Brain microvascular endothelial cell (primary cell): Measurements from ENCODE around the gene ABHD12.

Experiments
- DNase-seq: peaks from one replicate; pipeline ENCODE4 v3.0.0-alpha.2; 2020
- H3K27ac ChIP-seq: fragments of 250-450 bp; sonication (Bioruptor Pico); 2 replicates; pipeline ENCODE4 v1.5.1; 2020; ENCODE audit warnings: mild to moderate bottlenecking, moderate library complexity
- H3K27me3 ChIP-seq: fragments of 250-450 bp; sonication (Bioruptor Pico); replicated peaks from 2 replicates; pipeline ENCODE4 v1.5.1; 2020; ENCODE audit warnings: mild to moderate bottlenecking
- H3K36me3 ChIP-seq: fragments of 250-450 bp; sonication (Bioruptor Pico); replicated peaks from 2 replicates; pipeline ENCODE4 v1.5.1; 2020; ENCODE audit warnings: mild to moderate bottlenecking
- H3K4me3 ChIP-seq: 2 replicates; pipeline ENCODE4 v1.5.1; 2011; ENCODE audit warnings: low read depth, mild to moderate bottlenecking, control low read depth, low read length, moderate library complexity
- CTCF ChIP-seq: IDR thresholded peaks from 2 replicates; pipeline ENCODE4 v1.5.1; 2011; ENCODE audit warnings: low read depth, mild to moderate bottlenecking, moderate library complexity, low read length, control low read depth, inconsistent platforms; ENCODE audit errors: missing control alignments
- in situ Hi-C: cut with HindIII; loops from 2 replicates; pipeline ENCODE4 v1.10.0; 2017; ENCODE audit warnings: low sequenced_read_pairs, low pct_ligation_motif_present

Gene ABHD12

GRCh38 chr20:25321262-25321831 lies 69.3 kb downstream of the ABHD12 start:
- TF ChIP-seq CTCF: no peak
- Histone ChIP-seq H3K27ac (no peak overlapping the region), H3K4me3 (no peak overlapping the region), H3K27me3 (no peaks in the 10 kb centered on the region), H3K36me3 (peaks cover 6% of the 10 kb centered on the region)
- in situ Hi-C loops: no loop called here
- no peak for DNase-seq

GRCh38 chr20:25320035-25320800 lies 70.4 kb downstream of the ABHD12 start:
- no peak for TF ChIP-seq CTCF
- Histone ChIP-seq H3K27me3 (no peaks in the 10 kb centered on the region), H3K4me3 (no peak overlapping the region), H3K27ac (no peak overlapping the region), H3K36me3 (peaks cover 6% of the 10 kb centered on the region)
- in situ Hi-C loops: no loop called here
- no peak for DNase-seq

- DNase-seq: no peak
- no peak for TF ChIP-seq CTCF
- Histone ChIP-seq H3K27ac (no peak overlapping the region), H3K27me3 (no peaks in the 10 kb centered on the region), H3K36me3 (peaks cover 6% of the 10 kb centered on the region), H3K4me3 (no peak overlapping the region)
- in situ Hi-C loops: no loop called here
Measured at GRCh38 chr20:25319241-25320034, 71.2 kb downstream of the ABHD12 start.

- in situ Hi-C loops: no loop called here
- H3K27me3 ChIP-seq: no peaks in the 10 kb centered on the region
- peaks cover 6% of the 10 kb centered on the region for H3K36me3 ChIP-seq
- DNase-seq: no peak
- H3K4me3 ChIP-seq: no peak overlapping the region
- H3K27ac ChIP-seq: no peak overlapping the region
- TF ChIP-seq CTCF: no peak
Measured at GRCh38 chr20:25318471-25319240, 72.0 kb downstream of the ABHD12 start.

GRCh38 chr20:25317351-25318075 lies 73.1 kb downstream of the ABHD12 start:
- no peak overlapping the region for H3K4me3 ChIP-seq
- no peak for TF ChIP-seq CTCF
- H3K27ac ChIP-seq: no peak overlapping the region
- DNase-seq: no peak
- in situ Hi-C loops: no loop called here
- H3K27me3 ChIP-seq: no peaks in the 10 kb centered on the region
- peaks cover 6% of the 10 kb centered on the region for H3K36me3 ChIP-seq
